GM21825 (cell line): ENCODE measurements around the gene TRIM62.
A peak's percentile ranks its signal among the peaks of the same experiment; 100 is the strongest.

Experiments used
- ATAC-seq: cut with Tn5 transposase; IDR thresholded peaks from one replicate; pipeline ENCODE4 v1.9.1; 2021; ENCODE audit warnings: mild to moderate bottlenecking, moderate library complexity; ENCODE audit not compliant: unreplicated experiment

The TRIM62 gene

DNA sequence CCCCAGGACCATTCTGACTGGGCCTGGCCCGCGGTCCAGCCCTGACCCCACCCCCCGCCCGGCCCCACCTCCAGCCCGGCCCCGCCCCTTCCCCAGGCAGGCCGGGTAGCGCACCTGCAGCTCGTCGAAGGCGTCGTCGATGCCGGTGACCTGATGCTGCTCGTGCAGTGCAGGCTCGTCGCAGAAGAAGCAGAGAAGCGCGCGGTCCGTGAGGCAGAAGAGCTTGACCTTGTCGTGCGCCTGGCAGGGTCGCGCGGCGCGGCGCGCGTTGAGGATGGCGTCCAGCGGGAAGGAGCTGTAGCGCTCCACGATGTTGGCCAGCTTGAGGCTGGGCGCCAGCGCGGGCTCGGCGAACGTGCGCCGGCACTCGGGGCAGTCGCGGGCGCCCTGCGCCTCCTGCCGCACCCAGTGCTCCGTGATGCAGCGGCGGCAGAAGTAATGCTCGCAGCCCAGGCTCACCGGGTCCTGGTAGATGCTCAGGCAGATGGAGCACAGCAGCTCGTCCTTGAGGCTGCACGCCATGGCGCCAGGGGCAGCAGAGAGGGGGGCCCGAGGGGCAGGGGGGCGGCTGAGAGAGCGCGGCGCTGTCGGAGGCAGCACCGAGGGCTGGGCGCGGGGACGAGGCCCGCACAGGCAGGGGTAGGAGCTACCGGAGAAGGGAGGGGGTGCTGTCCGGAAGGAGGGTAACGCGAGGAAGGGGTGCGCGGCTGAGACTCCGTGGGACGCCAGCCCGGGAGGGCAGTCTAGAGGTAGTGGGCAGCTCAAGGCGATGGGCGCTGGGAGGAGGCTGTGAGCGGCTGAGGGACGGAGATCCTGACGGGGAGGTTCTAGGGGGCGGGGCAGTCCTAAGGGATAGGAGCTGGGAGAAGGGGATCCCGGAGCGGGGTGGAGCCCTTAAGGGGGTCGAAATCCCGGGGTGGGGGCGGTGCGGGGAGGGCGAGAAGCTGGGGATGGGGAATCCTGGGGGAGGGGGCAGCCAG, 642 bp downstream of the TRIM62 start:
- ATAC-seq: peak; percentile 13

- ATAC-seq: peak; percentile 68
Observed at GRCh38 chr1:33180226-33180910, 1.5 kb downstream of the TRIM62 start.

GRCh38 chr1:33178836-33179439, 2.9 kb downstream of the TRIM62 start:
- no peak for ATAC-seq

- ATAC-seq: no peak
Observed at GRCh38 chr1:33177996-33178540, 3.8 kb downstream of the TRIM62 start.

DNA sequence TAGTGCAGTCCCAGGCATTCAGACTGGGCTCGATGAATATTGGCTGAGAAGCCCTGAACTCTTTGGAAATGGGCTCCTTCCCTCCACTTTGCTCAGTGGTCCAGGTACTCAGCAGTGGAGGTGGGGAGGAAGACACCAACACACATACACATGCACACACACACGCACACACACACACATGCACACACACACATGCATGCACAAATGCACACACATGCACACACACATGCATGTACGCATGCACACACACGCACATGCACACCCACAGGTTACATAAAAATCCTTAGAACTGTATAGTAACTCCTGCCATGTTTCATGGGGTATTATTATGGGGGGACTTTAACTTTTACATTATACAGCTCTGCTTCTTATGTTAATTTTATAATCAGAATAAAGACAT, 5.0 kb downstream of the TRIM62 start:
- ATAC-seq: no peak

- ATAC-seq: no peak
Observed at GRCh38 chr1:33176362-33176850, 5.4 kb downstream of the TRIM62 start.

DNA sequence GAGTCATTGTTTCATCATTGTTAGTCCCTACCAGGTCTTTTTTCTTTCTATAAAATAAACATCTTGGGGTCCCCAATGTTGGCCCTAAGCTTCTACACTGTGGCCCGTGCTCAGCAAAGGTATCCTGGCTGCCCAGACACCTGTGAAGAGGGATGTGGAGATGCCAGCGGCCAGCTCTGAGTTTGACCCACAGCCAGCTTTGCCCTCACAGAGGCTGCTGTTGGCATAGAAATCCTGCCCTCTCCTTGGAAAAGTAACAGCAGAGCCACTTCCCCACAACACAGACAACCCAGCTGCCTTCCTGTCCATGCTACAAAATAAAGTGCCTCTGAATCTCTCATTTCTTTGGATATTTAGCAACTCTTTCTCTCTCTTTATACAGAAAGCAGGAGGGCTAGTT, 6.0 kb downstream of the TRIM62 start:
- ATAC-seq: no peak

DNA sequence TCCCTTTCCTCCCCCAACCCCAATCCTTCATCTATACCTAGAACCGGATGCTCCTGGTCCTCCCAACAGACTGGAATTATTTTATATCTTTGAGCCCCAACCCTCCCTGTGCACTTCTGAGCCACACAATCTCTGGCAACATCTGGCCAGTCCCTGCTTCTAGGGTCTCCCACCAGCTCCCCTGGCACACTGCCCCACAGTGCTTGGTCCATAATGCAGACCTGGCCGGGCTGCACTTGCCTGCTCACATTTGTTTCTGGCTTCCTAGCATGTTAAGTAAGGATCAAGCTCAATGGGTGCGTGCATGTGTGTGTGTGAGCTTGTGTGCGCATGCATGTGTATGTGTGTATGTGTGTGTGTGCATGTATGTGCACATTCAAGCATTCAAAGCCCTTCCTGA, 8.8 kb downstream of the TRIM62 start:
- no peak for ATAC-seq

- ATAC-seq: no peak
Observed at GRCh38 chr1:33171977-33172813, 9.6 kb downstream of the TRIM62 start.

- no peak for ATAC-seq
Observed at GRCh38 chr1:33170351-33171274, 11.2 kb downstream of the TRIM62 start.

- no peak for ATAC-seq
Observed at GRCh38 chr1:33169290-33170055, 12.4 kb downstream of the TRIM62 start.

DNA sequence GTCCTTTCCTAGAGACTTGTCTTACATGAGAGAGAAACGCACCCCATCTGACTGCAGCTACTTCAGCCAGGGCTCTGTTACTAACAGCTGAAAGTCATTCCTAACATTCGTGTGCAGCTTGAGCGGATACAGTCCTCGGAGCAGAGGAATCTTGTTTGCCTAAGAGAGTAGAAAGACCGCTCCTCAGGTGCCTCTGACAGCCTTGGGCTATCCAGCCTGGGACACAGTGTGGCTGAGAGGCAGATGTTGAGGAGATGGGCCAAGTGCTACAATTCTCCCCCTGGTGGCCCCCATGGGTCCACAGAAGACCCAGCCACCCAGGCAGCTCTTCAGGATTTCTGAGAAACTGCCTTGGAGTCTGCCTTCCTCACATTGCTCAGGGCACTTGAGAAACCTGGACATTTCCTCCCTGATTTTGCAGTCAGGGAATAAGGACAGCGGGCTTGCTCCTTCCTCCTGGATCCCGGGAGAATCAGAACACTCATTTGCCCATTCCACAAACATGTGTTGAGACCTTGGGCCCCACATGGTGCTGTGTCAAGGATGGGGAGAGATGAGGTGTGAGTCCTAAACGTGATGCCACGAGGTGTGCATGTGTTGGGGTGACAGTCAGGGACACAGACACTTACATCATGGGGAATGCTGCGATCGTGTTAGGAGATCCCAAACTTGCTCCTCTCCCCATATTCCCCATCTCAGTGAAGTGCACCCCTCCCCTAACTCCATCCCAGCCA, 13.1 kb downstream of the TRIM62 start:
- no peak for ATAC-seq

DNA sequence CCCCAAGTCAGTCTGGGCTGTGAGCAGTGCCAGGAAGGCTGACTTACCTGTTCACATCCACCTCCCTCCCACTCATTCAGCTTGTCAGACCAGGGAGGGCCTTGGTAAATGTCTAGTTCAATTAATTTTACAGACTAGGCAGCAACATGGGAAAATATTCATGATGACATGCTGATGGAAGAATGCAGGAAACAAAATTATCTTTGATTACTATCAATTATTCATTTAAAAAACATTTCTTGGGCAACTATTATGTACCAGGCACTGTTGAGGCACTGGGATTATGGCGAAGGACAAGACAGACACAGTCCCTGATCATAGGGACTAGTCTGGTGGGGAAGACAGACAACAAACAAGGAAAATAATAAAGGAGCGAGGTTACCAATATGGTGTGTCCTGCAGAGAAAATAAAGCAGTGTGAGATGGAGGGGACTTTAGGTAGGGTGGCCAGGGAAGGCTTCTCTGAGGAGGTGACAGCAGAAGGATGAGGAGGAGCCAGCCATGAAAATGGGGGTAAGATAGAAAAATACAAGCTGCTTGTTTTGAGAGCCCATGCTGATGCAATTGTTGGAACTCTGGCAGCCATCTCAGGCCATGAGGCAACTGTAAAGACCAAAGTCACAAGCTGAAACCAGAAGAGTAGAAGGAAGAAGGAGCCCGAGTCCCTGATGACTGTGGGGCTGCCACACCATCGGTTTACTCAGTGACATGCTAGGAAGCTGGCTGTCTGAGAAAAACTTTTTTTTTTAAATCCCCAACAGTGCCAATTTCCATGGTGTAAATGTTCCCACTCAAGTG, 14.0 kb downstream of the TRIM62 start:
- no peak for ATAC-seq

GRCh38 chr1:33165809-33166208, 16.0 kb downstream of the TRIM62 start:
- no peak for ATAC-seq

DNA sequence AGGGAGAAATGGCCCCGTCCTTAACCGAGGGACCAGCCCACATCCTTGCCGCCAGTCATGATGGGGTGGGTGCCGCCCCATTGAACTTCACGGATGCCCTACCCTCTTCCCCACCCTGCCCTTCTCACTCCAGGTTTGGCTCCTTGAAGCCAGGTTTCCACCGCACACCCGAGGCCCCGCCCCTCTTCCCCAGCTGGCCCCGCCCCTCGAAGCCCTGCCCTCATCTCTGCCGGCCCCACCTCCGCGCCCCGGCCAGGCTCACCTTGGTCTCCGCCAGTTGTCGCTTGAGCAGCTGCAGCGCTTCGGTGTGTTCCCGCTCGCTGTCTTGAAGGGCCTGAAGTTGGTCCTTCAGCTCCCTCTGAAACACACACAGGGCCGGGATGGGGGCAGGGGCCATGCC, 16.6 kb downstream of the TRIM62 start:
- ATAC-seq: no peak

GRCh38 chr1:33163621-33164519, 18.0 kb downstream of the TRIM62 start:
- ATAC-seq: no peak
